ENCODE measurements around the gene GCC2. TPM values are rescaled to one million over a fixed set of nuclear protein-coding genes. Genes with fewer than 3 reads are reported as not detected.

GCC2 gene
- total RNA-seq, 1 donor from 2014 or later, result 75.9 TPM

- no peaks in the 10 kb centered on the region for H3K27me3 ChIP-seq
- no peak overlapping the region for H2AFZ ChIP-seq (replicated peaks)
- no peaks in the 10 kb centered on the region for H3K36me3 Mint-ChIP-seq
- H3K4me1 Mint-ChIP-seq, result peaks cover 10% of the 10 kb centered on the region
- no peak overlapping the region for H3K9ac ChIP-seq
- no peak overlapping the region for H3K4me3 Mint-ChIP-seq
- TF ChIP-seq CTCF (IDR thresholded peaks at IDR 0.05) (no peak), EZH2phosphoT487 (IDR thresholded peaks at IDR 0.05) (no peak), EZH2 (IDR thresholded peaks at IDR 0.05) (no peak)
- peaks cover 10% of the 10 kb centered on the region for H3F3A ChIP-seq (ENCODE audit: low read depth)
- H3K27ac Mint-ChIP-seq, result no peak overlapping the region
- peaks cover 15% of the 10 kb centered on the region for H3K4me1 ChIP-seq
- no peaks in the 10 kb centered on the region for H3K9me3 ChIP-seq (ENCODE audit: low read depth)
- no peaks in the 10 kb centered on the region for H4K20me1 ChIP-seq (ENCODE audit: low read depth)
- no peak for DNase-seq (ENCODE audit: low spot score)
- H3K9me3 Mint-ChIP-seq, result no peaks in the 10 kb centered on the region
- H3K4me2 ChIP-seq, result no peak overlapping the region
- H3K36me3 ChIP-seq, result no peaks in the 10 kb centered on the region
- peaks cover 8% of the 10 kb centered on the region for H3K27me3 Mint-ChIP-seq (ENCODE audit: insufficient read depth, low read depth)
- no peak overlapping the region for H3K27ac ChIP-seq
- no peak overlapping the region for H3K4me3 ChIP-seq
- peaks cover 26% of the 10 kb centered on the region for H3K79me2 ChIP-seq (ENCODE audit: low read depth)
These were observed 2.3 kb upstream of the GCC2 start for GRCh38 chr2:108446703-108447102.

- Histone ChIP-seq H3K4me2 (peak overlapping the region; percentile 83), H3K4me1 (peaks cover 15% of the 10 kb centered on the region), H2AFZ (replicated peaks) (peak overlapping the region; percentile 86), H3K27me3 (no peaks in the 10 kb centered on the region), H3K79me2 (ENCODE audit: low read depth) (peaks cover 27% of the 10 kb centered on the region), H3K36me3 (peaks cover 3% of the 10 kb centered on the region), H3K27ac (peak overlapping the region; percentile 36), H3K4me3 (peak overlapping the region; percentile 82), H3K9me3 (ENCODE audit: low read depth) (no peaks in the 10 kb centered on the region), H4K20me1 (ENCODE audit: low read depth) (no peaks in the 10 kb centered on the region), H3K9ac (peak overlapping the region; percentile 66), H3F3A (ENCODE audit: low read depth) (peaks cover 10% of the 10 kb centered on the region)
- TF ChIP-seq CTCF (IDR thresholded peaks at IDR 0.05), result no peak
- no peak for TF ChIP-seq EZH2phosphoT487 (IDR thresholded peaks at IDR 0.05)
- no peak for TF ChIP-seq EZH2 (IDR thresholded peaks at IDR 0.05)
- DNase-seq (ENCODE audit: low spot score), result no peak
- Mint-ChIP-seq H3K4me3 (peak overlapping the region; percentile 97), H3K4me1 (peaks cover 10% of the 10 kb centered on the region), H3K9me3 (no peaks in the 10 kb centered on the region), H3K27ac (peak overlapping the region; percentile 94), H3K36me3 (peaks cover 6% of the 10 kb centered on the region), H3K27me3 (ENCODE audit: insufficient read depth, low read depth) (peaks cover 8% of the 10 kb centered on the region)
These were observed 894 bp upstream of the GCC2 start for GRCh38 chr2:108447947-108448677.

GRCh38 chr2:108449410-108450130 lies 564 bp downstream of the GCC2 start:
- Histone ChIP-seq H3K79me2 (ENCODE audit: low read depth) (peaks cover 27% of the 10 kb centered on the region), H4K20me1 (ENCODE audit: low read depth) (no peaks in the 10 kb centered on the region), H3F3A (ENCODE audit: low read depth) (peaks cover 10% of the 10 kb centered on the region), H3K9me3 (ENCODE audit: low read depth) (no peaks in the 10 kb centered on the region), H3K4me3 (peak overlapping the region; percentile 82), H3K36me3 (peaks cover 5% of the 10 kb centered on the region), H2AFZ (replicated peaks) (peak overlapping the region; percentile 71), H3K27ac (no peak overlapping the region), H3K4me1 (peaks cover 15% of the 10 kb centered on the region), H3K4me2 (peak overlapping the region; percentile 83), H3K27me3 (no peaks in the 10 kb centered on the region), H3K9ac (peak overlapping the region; percentile 84)
- H3K4me1 Mint-ChIP-seq, result peaks cover 10% of the 10 kb centered on the region
- H3K27ac Mint-ChIP-seq, result peak overlapping the region; percentile 74
- H3K27me3 Mint-ChIP-seq (ENCODE audit: insufficient read depth, low read depth), result peaks cover 8% of the 10 kb centered on the region
- H3K9me3 Mint-ChIP-seq, result no peaks in the 10 kb centered on the region
- peak overlapping the region; percentile 97 for H3K4me3 Mint-ChIP-seq
- DNase-seq (ENCODE audit: low spot score), result no peak
- TF ChIP-seq CTCF (IDR thresholded peaks at IDR 0.05) (no peak), EZH2 (IDR thresholded peaks at IDR 0.05) (no peak), EZH2phosphoT487 (IDR thresholded peaks at IDR 0.05) (no peak)
- H3K36me3 Mint-ChIP-seq, result peaks cover 14% of the 10 kb centered on the region
